Mesenchymal stem cell (in vitro differentiated cells and primary cell): ENCODE data around the gene PRX.
A peak's percentile ranks its signal among the peaks of the same experiment; 100 is the strongest.

ENCODE experiments used
- DNase-seq: peaks from one replicate; pipeline ENCODE4 v3.0.0-alpha.2; 2013
- H2AFZ ChIP-seq: one replicate; pipeline ENCODE4 v1.6.1; 2013; ENCODE audit warnings: low read depth, mild to moderate bottlenecking, control low read depth, inconsistent platforms, low read length, moderate library complexity
- H2AK5ac ChIP-seq: 2 replicates; pipeline ENCODE4 v1.6.1; 2013; ENCODE audit warnings: low read length, moderate library complexity, mild to moderate bottlenecking, inconsistent platforms; ENCODE audit not compliant: severe bottlenecking
- H2BK120ac ChIP-seq: one replicate; pipeline ENCODE4 v1.6.1; 2013; ENCODE audit warnings: low read depth, mild to moderate bottlenecking, inconsistent platforms, low read length, moderate library complexity
- H2BK12ac ChIP-seq, 2 experiments: one replicate each; pipeline ENCODE4 v1.6.1; 2013; ENCODE audit warnings: inconsistent platforms in 2 of 2, low read length in 2 of 2, mild to moderate bottlenecking in 2 of 2, moderate library complexity in 2 of 2, control low read depth in 1 of 2
- H2BK15ac ChIP-seq: one replicate; pipeline ENCODE4 v1.6.1; 2013; ENCODE audit warnings: mild to moderate bottlenecking, low read depth, inconsistent platforms; ENCODE audit not compliant: poor library complexity, severe bottlenecking
- H2BK5ac ChIP-seq: 2 replicates; pipeline ENCODE4 v1.6.1; 2013; ENCODE audit warnings: low read depth, mild to moderate bottlenecking, low read length, control low read depth, inconsistent platforms; ENCODE audit not compliant: poor library complexity, severe bottlenecking
- H3K14ac ChIP-seq, 2 experiments: one replicate each; pipeline ENCODE4 v1.6.1; 2013; ENCODE audit warnings: inconsistent platforms in 2 of 2, low read length in 2 of 2, control low read depth in 1 of 2, mild to moderate bottlenecking in 1 of 2, moderate library complexity in 1 of 2
- H3K18ac ChIP-seq, 2 experiments: one replicate each; pipeline ENCODE4 v1.6.1; 2013; ENCODE audit warnings: inconsistent platforms in 2 of 2, low read length in 2 of 2, control low read depth in 1 of 2, low read depth in 1 of 2, mild to moderate bottlenecking in 1 of 2
- H3K23ac ChIP-seq, 2 experiments: one replicate each; pipeline ENCODE4 v1.6.1; 2013; ENCODE audit warnings: inconsistent platforms in 2 of 2, low read length in 2 of 2, mild to moderate bottlenecking in 2 of 2, moderate library complexity in 2 of 2, control low read depth in 1 of 2
- H3K27ac ChIP-seq: 2 replicates; pipeline ENCODE4 v1.5.1; 2013; ENCODE audit warnings: mild to moderate bottlenecking, moderate library complexity, low read length, control low read depth, inconsistent platforms; ENCODE audit not compliant: poor library complexity, severe bottlenecking
- H3K27me3 ChIP-seq, 2 experiments: 2 replicates each; pipeline versions ENCODE4 v1.6.1 to v1.7.0; 2013; ENCODE audit warnings: low read length in 2 of 2, mild to moderate bottlenecking in 2 of 2, moderate library complexity in 2 of 2, control low read depth in 1 of 2, inconsistent platforms in 1 of 2; ENCODE audit not compliant: control insufficient read depth in 1 of 2, insufficient read depth in 1 of 2
- H3K36me3 ChIP-seq, 2 experiments: 2 replicates each; pipeline versions ENCODE4 v1.6.1 to v1.7.0; 2013; ENCODE audit warnings: low read length in 2 of 2, control low read depth in 1 of 2, inconsistent platforms in 1 of 2, low read depth in 1 of 2, mild to moderate bottlenecking in 1 of 2; ENCODE audit not compliant: insufficient read depth in 2 of 2, control insufficient read depth in 1 of 2
- H3K4ac ChIP-seq, 2 experiments: one replicate each; pipeline ENCODE4 v1.6.1; 2013; ENCODE audit warnings: inconsistent platforms in 2 of 2, low read length in 2 of 2, mild to moderate bottlenecking in 2 of 2, moderate library complexity in 2 of 2, control low read depth in 1 of 2, low read depth in 1 of 2
- H3K4me1 ChIP-seq: 2 replicates; pipeline ENCODE4 v1.6.1; 2013; ENCODE audit warnings: low read depth, low read length, control low read depth; ENCODE audit not compliant: control insufficient read depth, insufficient read depth
- H3K4me2 ChIP-seq: 2 replicates; pipeline ENCODE4 v1.6.1; 2013; ENCODE audit warnings: low read length, mild to moderate bottlenecking, inconsistent platforms; ENCODE audit not compliant: poor library complexity, severe bottlenecking
- H3K4me3 ChIP-seq, 2 experiments: 2 replicates each; pipeline versions ENCODE4 v1.5.1 to v1.7.0; 2013; ENCODE audit warnings: low read length in 2 of 2, mild to moderate bottlenecking in 2 of 2, control low read depth in 1 of 2, low read depth in 1 of 2; ENCODE audit not compliant: insufficient read depth in 1 of 2
- H3K79me1 ChIP-seq: replicated peaks from 2 replicates; pipeline ENCODE4 v1.6.1; 2013; ENCODE audit warnings: mild to moderate bottlenecking, control low read depth, low read length, inconsistent platforms; ENCODE audit not compliant: poor library complexity, severe bottlenecking
- H3K9ac ChIP-seq: 2 replicates; pipeline ENCODE4 v1.7.0; 2013; ENCODE audit warnings: mild to moderate bottlenecking, low read length, moderate library complexity
- H3K9me3 ChIP-seq: 2 replicates; pipeline ENCODE4 v1.7.0; 2013; ENCODE audit warnings: mild to moderate bottlenecking, low read length; ENCODE audit not compliant: control insufficient read depth
- H4K8ac ChIP-seq: one replicate; pipeline ENCODE4 v1.6.1; 2013; ENCODE audit warnings: inconsistent platforms, mild to moderate bottlenecking, low read length, moderate library complexity
- H4K91ac ChIP-seq: one replicate; pipeline ENCODE4 v1.6.1; 2013; ENCODE audit warnings: mild to moderate bottlenecking, low read length, inconsistent platforms
- WGBS: methylation state at CpG from one replicate; pipeline ENCODE4 v1.1.7; 2013; ENCODE audit warnings: mixed read lengths; 5-methylcytosine and 5-hydroxymethylcytosine counted together

Gene PRX

GRCh38 chr19:40414542-40415535 lies 1.7 kb upstream of the PRX start:
- no peak overlapping the region for H3K27ac ChIP-seq
- H3K27me3 ChIP-seq = peaks cover 3 to 18% of the 10 kb centered on the region in 2 experiments
- peaks cover 27% of the 10 kb centered on the region for H3K4me1 ChIP-seq
- H3K9me3 ChIP-seq = no peaks in the 10 kb centered on the region
- peak overlapping the region; percentile 7 for H3K4me2 ChIP-seq
- peak overlapping the region; percentile 71 for H4K8ac ChIP-seq
- H2BK15ac ChIP-seq = peak overlapping the region; percentile 90
- H3K79me1 ChIP-seq = no peaks in the 10 kb centered on the region
- no peak overlapping the region for H2BK5ac ChIP-seq
- H2AK5ac ChIP-seq = peak overlapping the region; percentile 57
- no peaks in the 10 kb centered on the region for H3K36me3 ChIP-seq
- peak overlapping the region; percentile 32 to 71 for H3K4ac ChIP-seq
- H3K18ac ChIP-seq = peak overlapping the region; percentile 55 to 68
- peak overlapping the region; percentile 84 for H4K91ac ChIP-seq
- H3K9ac ChIP-seq = peak overlapping the region; percentile 26
- 95% methylated on average over 18 of the region's 21 CpGs for WGBS
- H2AFZ ChIP-seq = no peak overlapping the region
- peak overlapping the region; percentile 13 for H2BK120ac ChIP-seq
- no peak overlapping the region for H3K23ac ChIP-seq
- no peak for DNase-seq
- no peak overlapping the region for H3K4me3 ChIP-seq
- peak overlapping the region in 1 of 2 experiments; percentile 28 for H3K14ac ChIP-seq
- peak overlapping the region; percentile 43 to 85 for H2BK12ac ChIP-seq

DNA sequence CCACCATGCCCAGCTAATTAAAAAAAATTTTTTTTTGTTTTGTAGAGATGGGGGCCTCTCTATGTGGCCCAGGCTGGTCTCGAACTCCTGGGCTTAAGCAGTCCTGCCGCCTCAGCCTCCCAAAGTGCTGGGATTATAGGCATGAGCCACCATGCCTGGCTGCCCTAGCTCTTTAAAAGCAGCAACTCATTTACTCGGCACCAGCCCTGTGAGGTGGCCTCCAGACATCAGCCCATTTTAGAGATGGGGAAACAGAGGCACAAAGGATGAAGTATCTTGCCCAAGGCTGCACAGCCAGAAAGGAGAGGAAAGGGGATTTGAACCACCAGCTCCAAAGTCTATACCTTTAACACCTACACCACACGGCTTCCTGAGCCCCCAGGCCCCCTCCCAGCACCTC lies 312 bp downstream of the PRX start:
- Histone ChIP-seq H3K4me2 (no peak overlapping the region), H3K14ac (no peak overlapping the region), H3K9ac (no peak overlapping the region), H2BK5ac (no peak overlapping the region), H3K79me1 (no peaks in the 10 kb centered on the region), H2BK15ac (peak overlapping the region; percentile 33), H3K4me3 (no peak overlapping the region), H3K4me1 (peaks cover 29% of the 10 kb centered on the region), H2BK12ac (no peak overlapping the region), H3K18ac (peak overlapping the region in 1 of 2 experiments; percentile 74), H3K23ac (no peak overlapping the region), H4K8ac (peak overlapping the region; percentile 74), H3K27ac (no peak overlapping the region), H2BK120ac (no peak overlapping the region), H3K4ac (no peak overlapping the region), H3K9me3 (no peaks in the 10 kb centered on the region), H3K36me3 (no peaks in the 10 kb centered on the region), H2AFZ (no peak overlapping the region), H4K91ac (peak overlapping the region; percentile 64), H2AK5ac (no peak overlapping the region), H3K27me3 (peaks cover 3 to 18% of the 10 kb centered on the region in 2 experiments)
- 88% methylated on average over 2 of the region's 4 CpGs for WGBS
- DNase-seq = no peak

DNA sequence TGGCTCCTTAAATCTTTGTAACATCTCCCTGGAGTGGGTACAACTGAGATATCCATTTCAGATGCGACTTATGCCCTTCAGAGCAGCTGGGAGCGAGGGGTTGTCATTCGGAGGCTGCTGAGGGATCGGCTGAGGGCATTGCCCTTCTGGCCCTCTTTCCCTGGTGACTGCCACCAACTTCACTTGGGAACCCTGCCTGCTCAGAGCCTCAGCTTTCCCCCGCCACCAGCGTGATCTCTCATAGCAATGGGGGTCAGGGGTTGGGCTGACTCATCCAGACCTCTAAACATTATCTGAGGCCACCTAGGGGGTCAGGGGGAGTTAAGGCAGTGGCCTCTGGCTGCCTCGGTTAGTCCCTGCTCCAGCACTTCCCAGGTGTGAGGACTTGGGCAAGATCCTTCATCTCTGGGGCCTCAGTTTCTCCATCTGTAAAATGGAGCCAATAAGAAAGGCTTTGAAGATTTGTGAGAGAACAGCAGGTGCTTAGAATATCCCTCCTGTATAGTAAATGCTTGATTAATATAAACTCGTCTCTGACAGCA lies 1.1 kb downstream of the PRX start:
- no peaks in the 10 kb centered on the region for H3K79me1 ChIP-seq
- WGBS = 60% methylated on average over 8 of the region's 8 CpGs
- H2BK120ac ChIP-seq = no peak overlapping the region

More for the DNA sequence above, 1.1 kb downstream of the PRX start:
- Histone ChIP-seq H4K8ac (no peak overlapping the region), H3K27ac (no peak overlapping the region), H3K23ac (no peak overlapping the region), H3K4me1 (peaks cover 25% of the 10 kb centered on the region), H2BK5ac (no peak overlapping the region), H2AFZ (no peak overlapping the region), H2BK12ac (no peak overlapping the region), H3K4me3 (no peak overlapping the region), H2BK15ac (peak overlapping the region; percentile 89), H2AK5ac (no peak overlapping the region), H4K91ac (no peak overlapping the region), H3K9ac (no peak overlapping the region), H3K18ac (peak overlapping the region in 1 of 2 experiments; percentile 13), H3K27me3 (peaks cover 3 to 21% of the 10 kb centered on the region in 2 experiments), H3K14ac (no peak overlapping the region), H3K4me2 (no peak overlapping the region), H3K4ac (no peak overlapping the region), H3K36me3 (no peaks in the 10 kb centered on the region), H3K9me3 (no peaks in the 10 kb centered on the region)
- DNase-seq = peak; percentile 45
